Tibial nerve (tissue), 4 donors: Measurements from ENCODE around the gene FBN1. TPM values are rescaled to one million over a fixed set of nuclear protein-coding genes. Genes with fewer than 3 reads are reported as not detected.

Source experiments
- DNase-seq, 2 donors: peaks; one replicate each; pipeline ENCODE4 v3.0.0-alpha.2; 2019; ENCODE audit warnings: low spot score in 2 of 2
- H3K27ac ChIP-seq, 4 donors: fragments of 200-600 bp; sonication (generic) in 3 of 4; one replicate each; pipeline ENCODE4 v1.5.1; 2017 to 2019; ENCODE audit warnings: mild to moderate bottlenecking in 1 of 4
- H3K27me3 ChIP-seq, 2 donors: fragments of 200-600 bp; sonication (generic) in 1 of 2; one replicate each; pipeline versions ENCODE4 v1.5.1 to v1.6.0; 2017 to 2019
- H3K36me3 ChIP-seq, 3 donors: fragments of 200-600 bp; sonication (generic); one replicate each; pipeline ENCODE4 v1.5.1; 2018 to 2019
- H3K4me1 ChIP-seq, 4 donors: fragments of 200-600 bp; sonication (generic) in 3 of 4; one replicate each; pipeline ENCODE4 v1.5.1; 2017 to 2019
- H3K4me3 ChIP-seq, 4 donors: fragments of 200-600 bp; sonication (generic) in 3 of 4; one replicate each; pipeline ENCODE4 v1.5.1; 2017 to 2019; ENCODE audit warnings: mild to moderate bottlenecking in 1 of 4, moderate library complexity in 1 of 4
- H3K9me3 ChIP-seq, 4 donors: fragments of 200-600 bp; sonication (generic) in 3 of 4; one replicate each; pipeline ENCODE4 v1.5.1; 2017 to 2019
- CTCF ChIP-seq, 5 experiments: fragments of 200-600 bp in 3 of 5; fragments of 450-650 bp in 2 of 5; sonication (generic) in 3 of 5; IDR thresholded peaks; one replicate each; pipeline ENCODE4 v1.5.1; 2016 to 2019; ENCODE audit warnings: antibody characterized with exemption in 5 of 5, mild to moderate bottlenecking in 3 of 5, moderate library complexity in 2 of 5
- EP300 ChIP-seq, 2 donors: sonication (generic); formaldehyde crosslinking; IDR thresholded peaks; one replicate each; pipeline ENCODE4 v1.6.1; 2017; ENCODE audit warnings: antibody characterized with exemption in 2 of 2, mild to moderate bottlenecking in 1 of 2
- POLR2A ChIP-seq, 2 donors: fragments of 450-650 bp; IDR thresholded peaks; one replicate each; pipeline ENCODE4 v1.6.1; 2017; ENCODE audit warnings: antibody characterized with exemption in 2 of 2, mild to moderate bottlenecking in 2 of 2, moderate library complexity in 2 of 2
- WGBS, 2 donors: methylation state at CpG; one replicate each; pipeline ENCODE4 v1.1.5; 2018; 5-methylcytosine and 5-hydroxymethylcytosine counted together
- total RNA-seq, 4 donors: library from RNA; depleted of rRNA; stranded (reverse); fragments of >200 nt; gene quantifications; one replicate each; pipeline ENCODE4 v1.1.0, GENCODE V29; 2016

FBN1 gene
- total RNA-seq, 4 donors from 2014 or later: 144 to 293 (median 234) TPM

- DNase-seq: no peak
Measured at GRCh38 chr15:48574187-48574586, 71.3 kb downstream of the FBN1 start.

GRCh38 chr15:48573780-48574179, 71.7 kb downstream of the FBN1 start:
- no peak overlapping the region for H3K4me3 ChIP-seq
- peaks cover 0 to 8% (median 0%) of the 10 kb centered on the region in 3 donors for H3K36me3 ChIP-seq
- no peak for DNase-seq
- TF ChIP-seq CTCF (IDR thresholded peaks at IDR 0.05) (no peak), POLR2A (IDR thresholded peaks at IDR 0.05) (no peak), EP300 (IDR thresholded peaks at IDR 0.05) (no peak)
- peaks cover 0 to 25% (median 8%) of the 10 kb centered on the region in 4 donors for H3K4me1 ChIP-seq
- no peaks in the 10 kb centered on the region for H3K27me3 ChIP-seq
- no peak overlapping the region for H3K27ac ChIP-seq
- H3K9me3 ChIP-seq: no peaks in the 10 kb centered on the region
- WGBS, 2 donors: 91 to 100% methylated on average over 3 to 4 of the region's 4 CpGs

More at GRCh38 chr15:48574187-48574586, 71.3 kb downstream of the FBN1 start:
- Histone ChIP-seq H3K4me1 (peaks cover 0 to 28% (median 9%) of the 10 kb centered on the region in 4 donors), H3K9me3 (no peaks in the 10 kb centered on the region), H3K27ac (no peak overlapping the region), H3K36me3 (peaks cover 0 to 8% (median 0%) of the 10 kb centered on the region in 3 donors), H3K27me3 (no peaks in the 10 kb centered on the region), H3K4me3 (no peak overlapping the region)
- TF ChIP-seq POLR2A (IDR thresholded peaks at IDR 0.05) (no peak), CTCF (IDR thresholded peaks at IDR 0.05) (no peak), EP300 (IDR thresholded peaks at IDR 0.05) (no peak)

- DNase-seq: no peak
- peaks cover 0 to 8% (median 0%) of the 10 kb centered on the region in 3 donors for H3K36me3 ChIP-seq
- no peaks in the 10 kb centered on the region for H3K27me3 ChIP-seq
- H3K9me3 ChIP-seq: no peaks in the 10 kb centered on the region
- whole genome bisulfite sequencing, 2 donors: 96% methylated on average over 5 of the region's 5 CpGs
- H3K4me3 ChIP-seq: no peak overlapping the region
- no peak for TF ChIP-seq EP300 (IDR thresholded peaks at IDR 0.05)
- TF ChIP-seq CTCF (IDR thresholded peaks at IDR 0.05): no peak
- H3K4me1 ChIP-seq: peaks cover 0 to 19% (median 7%) of the 10 kb centered on the region in 4 donors
- no peak overlapping the region for H3K27ac ChIP-seq
Measured at GRCh38 chr15:48572823-48573222, 72.7 kb downstream of the FBN1 start.

- TF ChIP-seq POLR2A (IDR thresholded peaks at IDR 0.05) (no peak), EP300 (IDR thresholded peaks at IDR 0.05) (no peak), CTCF (IDR thresholded peaks at IDR 0.05) (no peak)
- H3K4me1 ChIP-seq: peaks cover 0 to 15% (median 6%) of the 10 kb centered on the region in 4 donors
- H3K27me3 ChIP-seq: no peaks in the 10 kb centered on the region
- H3K4me3 ChIP-seq: no peak overlapping the region
- H3K36me3 ChIP-seq: peaks cover 0 to 8% (median 0%) of the 10 kb centered on the region in 3 donors
- no peak for DNase-seq
- 92 to 95% methylated on average over 2 of the region's 2 CpGs for WGBS, 2 donors
- peak overlapping the region in 1 of 4 donors; percentile 59 for H3K27ac ChIP-seq
- H3K9me3 ChIP-seq: no peaks in the 10 kb centered on the region
Measured at GRCh38 chr15:48571510-48571909, 74.0 kb downstream of the FBN1 start.

- Histone ChIP-seq H3K9me3 (no peaks in the 10 kb centered on the region), H3K4me3 (no peak overlapping the region), H3K36me3 (peaks cover 0 to 8% (median 0%) of the 10 kb centered on the region in 3 donors), H3K27ac (peak overlapping the region in 2 of 4 donors; percentile 13 to 59), H3K27me3 (no peaks in the 10 kb centered on the region), H3K4me1 (peaks cover 0 to 22% (median 7%) of the 10 kb centered on the region in 4 donors)
- DNase-seq: no peak
- 38 to 61% methylated on average over 1 of the region's 1 CpG for WGBS, 2 donors
- TF ChIP-seq CTCF (IDR thresholded peaks at IDR 0.05) (no peak), EP300 (IDR thresholded peaks at IDR 0.05) (no peak), POLR2A (IDR thresholded peaks at IDR 0.05) (no peak)
Measured at GRCh38 chr15:48570822-48571221, 74.7 kb downstream of the FBN1 start.
